Activated T-helper 9 cell treated with anti-CD3 and anti-CD28 coated beads, Interleukin-2, amount 50 U/mL, for 16 hours (primary cell): ENCODE results near the gene SEC14L1.
"Not testable (repeated sequence)": the region's sequence is repeated elsewhere in the genome, so short reads cannot be mapped to it uniquely, and the experiment has no call there.

ENCODE experiments used
- DNase-seq: peaks from one replicate; pipeline ENCODE4 v3.0.0-alpha.2; 2020; ENCODE audit warnings: low read depth

SEC14L1 gene

DNA sequence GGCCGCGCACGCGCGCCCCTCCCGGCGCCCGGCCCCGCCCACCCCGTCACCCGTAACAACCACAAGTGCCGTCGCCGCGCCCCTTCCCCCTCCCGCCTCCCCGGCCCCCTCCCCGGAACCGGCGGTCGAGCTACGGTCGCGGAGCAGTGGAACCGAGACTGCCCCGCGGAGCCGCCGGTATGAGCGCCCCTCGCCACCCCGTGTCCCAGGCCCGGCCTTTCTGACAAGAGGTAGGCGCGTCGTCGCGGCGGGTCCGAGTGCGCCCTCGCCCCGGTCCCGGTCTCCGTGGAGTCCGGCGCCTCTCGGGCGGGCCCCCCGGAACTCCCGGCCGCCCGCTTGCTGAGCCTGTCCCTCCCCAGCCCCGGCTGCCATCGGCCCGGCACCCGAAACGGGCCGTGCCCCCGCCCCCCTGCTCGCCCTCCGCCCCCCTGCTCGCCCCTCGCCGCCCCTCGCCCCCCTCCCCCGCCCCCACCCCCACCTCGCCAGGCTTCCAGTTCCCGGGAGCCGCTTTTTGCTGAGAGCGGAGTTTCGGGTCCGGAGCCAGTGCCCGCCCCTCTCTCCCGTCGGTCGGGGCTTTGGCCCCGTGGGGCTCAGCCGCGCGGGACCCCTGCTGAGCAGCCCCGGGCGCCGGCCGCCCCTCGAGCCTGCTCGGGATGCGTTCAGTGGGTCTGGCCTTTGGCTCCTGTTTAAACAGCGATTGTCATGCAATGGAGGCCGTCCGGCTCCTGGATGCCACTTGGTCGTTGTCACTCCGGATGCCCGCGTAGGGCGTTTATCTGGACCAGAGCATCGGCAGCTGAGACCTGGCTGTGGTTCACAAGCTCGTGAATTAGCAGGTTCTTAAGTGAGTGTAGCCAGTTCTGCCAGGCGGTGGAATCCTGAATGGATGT lies at the start of gene SEC14L1:
Gene SEC14L1, plus strand, starts transcription at position 92 of the 890 bp plus-strand sequence. CDS start 2,628 bp downstream, outside the sequence.
- DNase-seq = no peak

DNA sequence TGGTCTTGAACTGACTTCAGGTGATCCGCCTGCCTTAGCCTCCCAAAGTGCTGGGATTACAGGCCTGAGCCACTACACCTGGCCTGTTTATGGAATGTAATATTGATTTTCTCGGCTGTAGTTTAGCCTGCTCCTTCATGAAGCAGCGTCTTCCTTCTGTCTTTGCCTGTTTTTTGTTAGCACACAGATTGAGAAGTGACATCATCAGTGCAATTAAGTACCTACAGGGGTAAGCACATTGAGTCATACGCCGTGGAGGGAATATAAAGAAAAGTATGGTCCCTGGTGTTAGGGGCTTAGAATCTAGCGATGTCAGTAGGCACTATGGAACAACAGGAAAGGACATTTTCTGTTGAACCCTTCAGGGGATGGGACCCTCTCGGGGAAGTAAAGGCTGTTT lies 48.7 kb upstream of the SEC14L1 start:
- DNase-seq = no peak

DNA sequence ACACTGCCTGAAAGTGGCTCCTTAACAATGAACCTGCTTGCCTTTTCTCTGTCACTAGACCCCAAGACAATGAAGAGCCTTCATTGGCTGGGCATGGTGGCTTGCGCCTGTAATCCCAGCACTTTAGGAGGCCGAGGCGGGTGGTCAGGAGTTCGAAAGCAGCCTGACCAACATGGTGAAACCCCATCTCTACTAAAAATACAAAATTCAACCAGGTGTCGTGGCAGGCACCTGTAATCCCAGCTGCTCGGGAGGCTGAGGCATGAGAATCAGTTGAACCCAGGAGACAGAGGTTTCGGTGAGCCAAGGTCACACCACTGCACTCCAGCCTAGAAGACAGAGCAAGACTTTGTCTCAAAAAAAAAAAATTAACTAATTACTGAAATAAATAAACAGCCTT lies 45.3 kb upstream of the SEC14L1 start:
- no peak for DNase-seq

GRCh38 chr17:77096570-77097214 lies 44.1 kb upstream of the SEC14L1 start:
- no peak for DNase-seq

GRCh38 chr17:77097631-77098180 lies 43.1 kb upstream of the SEC14L1 start:
- no peak for DNase-seq

DNA sequence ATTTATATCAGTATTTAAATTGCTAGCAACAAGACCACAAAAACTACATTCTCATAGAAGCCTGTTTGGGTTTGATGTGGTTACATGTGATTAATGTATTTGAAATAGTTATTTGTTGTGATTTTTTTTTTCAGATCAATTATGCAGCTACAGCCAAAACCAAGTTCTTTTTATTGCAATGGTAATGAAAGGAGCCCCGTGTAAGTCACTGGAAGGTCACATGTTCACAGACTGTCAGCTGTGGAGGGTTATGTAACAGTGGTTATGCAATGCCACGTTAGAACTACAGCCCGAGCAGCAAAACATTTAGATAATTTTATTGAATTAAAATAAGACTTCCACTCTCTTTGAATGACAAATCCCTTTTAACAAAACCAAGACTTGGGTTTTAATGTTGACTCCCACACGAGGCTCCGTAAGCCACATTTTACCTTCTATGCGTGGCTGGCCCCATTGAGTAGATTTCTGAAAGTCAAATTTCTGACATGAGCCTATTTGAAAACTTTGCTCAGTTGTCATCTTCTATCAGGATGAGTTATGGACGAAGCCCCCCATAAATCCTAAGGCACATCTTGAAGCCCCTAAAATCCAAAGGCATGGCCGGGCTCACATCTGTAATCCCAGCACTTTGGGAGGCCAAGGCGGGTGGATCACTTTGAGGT lies 41.8 kb upstream of the SEC14L1 start:
- no peak for DNase-seq

- DNase-seq = no peak
Measured at GRCh38 chr17:77099997-77100396, 40.8 kb upstream of the SEC14L1 start.

- no peak for DNase-seq
Measured at GRCh38 chr17:77101521-77102410, 39.0 kb upstream of the SEC14L1 start.

GRCh38 chr17:77102411-77103134 lies 38.2 kb upstream of the SEC14L1 start:
- not testable (repeated sequence) for DNase-seq

GRCh38 chr17:77105706-77106105 lies 35.1 kb upstream of the SEC14L1 start:
- DNase-seq = no peak

DNA sequence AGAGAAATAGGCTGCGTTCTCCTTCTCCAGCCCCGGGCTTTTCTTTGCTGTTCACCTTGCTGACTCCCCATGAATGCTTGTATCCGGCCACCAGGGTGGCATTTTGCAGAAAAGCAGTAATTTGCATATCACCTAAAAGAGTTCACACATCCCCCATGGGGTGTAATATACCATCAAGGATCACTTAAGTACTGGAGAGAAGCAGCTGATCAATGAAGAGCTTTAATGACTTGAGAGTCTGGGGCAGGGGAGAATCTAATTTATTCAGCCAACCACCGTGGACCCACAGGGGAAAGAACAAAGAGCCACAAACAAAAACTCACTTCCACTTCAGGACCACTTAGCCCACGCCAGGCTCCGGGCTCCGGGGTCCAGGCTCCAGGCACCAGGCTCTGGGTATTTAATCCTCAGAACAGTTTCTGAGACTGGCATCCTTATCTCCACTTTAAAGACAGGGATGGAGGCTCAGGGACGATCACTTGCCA lies 33.9 kb upstream of the SEC14L1 start:
- DNase-seq = no peak

DNA sequence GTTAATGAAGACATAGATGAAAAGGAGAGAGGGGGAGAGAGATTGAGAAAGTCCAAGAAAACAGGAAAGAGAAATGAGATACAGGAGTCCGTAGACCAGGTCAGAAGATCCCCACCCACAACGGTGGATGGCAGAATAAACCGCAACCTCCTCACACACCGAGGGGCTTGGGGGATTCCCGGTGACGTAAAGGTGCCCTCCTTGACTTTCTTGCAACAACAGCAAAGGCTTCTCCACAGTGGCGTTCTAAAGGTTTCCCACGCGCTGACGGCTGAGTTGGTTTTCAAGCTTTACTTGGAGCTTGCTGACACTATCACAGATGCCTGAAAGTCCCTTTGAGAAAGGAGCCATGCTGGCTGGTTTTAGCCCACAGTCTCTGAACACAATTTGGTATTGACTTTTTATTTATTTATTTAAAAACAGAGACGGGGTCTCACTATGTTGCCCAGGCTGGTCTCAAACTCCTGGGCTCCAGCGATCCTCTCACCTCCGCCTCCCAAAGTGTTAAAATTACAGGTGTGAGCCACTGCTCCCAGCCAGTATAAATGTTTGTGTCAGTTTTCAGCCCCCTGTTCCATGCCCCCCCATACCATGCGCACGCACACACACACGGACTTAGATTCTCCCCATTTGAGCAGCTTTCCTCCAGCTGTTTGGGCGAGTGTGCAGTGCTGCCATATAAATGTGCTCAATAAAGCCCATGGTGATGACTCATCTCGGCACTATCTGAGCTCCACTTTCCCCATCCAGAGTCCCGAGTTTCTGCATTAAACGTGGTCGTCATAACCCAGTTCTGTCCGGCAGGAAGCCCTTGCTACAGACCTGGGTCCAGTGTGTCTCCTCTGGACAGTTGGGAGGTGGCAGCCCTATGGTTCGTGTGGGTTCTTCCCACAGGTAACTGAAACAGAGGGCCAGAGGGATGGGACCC lies 33.0 kb upstream of the SEC14L1 start:
- peak; percentile 58 for DNase-seq

DNA sequence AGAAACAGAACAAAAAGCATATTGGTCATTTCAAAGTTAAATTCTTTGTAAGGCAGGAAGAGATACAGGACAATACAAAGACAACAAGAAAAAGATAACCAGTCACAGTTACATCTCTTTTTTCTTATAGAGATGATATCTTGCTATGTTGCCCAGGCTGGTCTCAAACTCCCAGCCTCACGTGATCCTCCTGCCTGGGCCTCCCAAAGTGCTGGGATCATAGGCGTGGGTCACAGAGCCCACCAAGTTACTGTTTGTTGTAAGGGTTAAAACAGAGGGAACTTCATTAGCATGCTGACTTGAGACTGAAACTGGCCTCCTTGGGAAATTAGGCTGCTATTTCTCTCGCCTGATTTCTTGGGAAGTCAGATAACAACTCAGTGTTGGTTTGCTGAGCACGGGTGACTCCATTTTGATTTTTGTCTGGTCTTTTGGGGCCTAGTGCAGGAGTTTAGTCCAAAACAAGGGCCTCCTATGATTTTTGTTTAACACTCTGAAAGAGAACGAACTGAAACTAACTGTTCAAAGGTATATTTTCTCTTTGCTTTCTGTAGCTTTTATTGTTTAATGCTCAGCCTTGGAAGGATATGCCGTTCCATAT lies 31.5 kb upstream of the SEC14L1 start:
- no peak for DNase-seq

DNA sequence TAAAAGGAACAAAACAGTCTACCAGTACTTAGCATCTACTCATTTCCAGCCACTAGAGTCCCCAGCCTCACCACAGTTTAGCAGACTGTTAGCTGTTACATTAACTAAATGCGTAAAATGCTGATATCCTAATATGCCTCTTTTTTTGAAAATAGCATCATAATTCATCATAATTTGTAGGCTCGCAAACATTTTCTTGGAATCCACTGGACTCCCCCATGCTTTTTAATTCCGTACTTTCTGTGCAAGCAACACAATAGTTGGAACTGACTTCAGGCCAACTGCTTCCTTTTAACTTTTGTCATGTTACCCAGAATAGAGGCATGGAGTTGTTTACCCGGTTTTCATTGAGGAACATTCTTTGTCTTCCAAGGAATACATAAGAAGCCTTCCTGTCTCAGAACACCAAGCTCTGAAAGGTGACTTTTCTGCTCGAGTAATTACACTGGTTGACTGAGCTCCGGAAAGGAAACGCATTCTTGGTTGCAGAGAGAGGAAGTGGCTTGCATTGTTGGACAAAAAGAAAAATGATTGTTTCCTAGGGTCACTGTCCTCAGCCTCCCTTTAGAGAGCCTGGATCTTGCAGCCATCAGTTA lies 30.9 kb upstream of the SEC14L1 start:
- no peak for DNase-seq

DNA sequence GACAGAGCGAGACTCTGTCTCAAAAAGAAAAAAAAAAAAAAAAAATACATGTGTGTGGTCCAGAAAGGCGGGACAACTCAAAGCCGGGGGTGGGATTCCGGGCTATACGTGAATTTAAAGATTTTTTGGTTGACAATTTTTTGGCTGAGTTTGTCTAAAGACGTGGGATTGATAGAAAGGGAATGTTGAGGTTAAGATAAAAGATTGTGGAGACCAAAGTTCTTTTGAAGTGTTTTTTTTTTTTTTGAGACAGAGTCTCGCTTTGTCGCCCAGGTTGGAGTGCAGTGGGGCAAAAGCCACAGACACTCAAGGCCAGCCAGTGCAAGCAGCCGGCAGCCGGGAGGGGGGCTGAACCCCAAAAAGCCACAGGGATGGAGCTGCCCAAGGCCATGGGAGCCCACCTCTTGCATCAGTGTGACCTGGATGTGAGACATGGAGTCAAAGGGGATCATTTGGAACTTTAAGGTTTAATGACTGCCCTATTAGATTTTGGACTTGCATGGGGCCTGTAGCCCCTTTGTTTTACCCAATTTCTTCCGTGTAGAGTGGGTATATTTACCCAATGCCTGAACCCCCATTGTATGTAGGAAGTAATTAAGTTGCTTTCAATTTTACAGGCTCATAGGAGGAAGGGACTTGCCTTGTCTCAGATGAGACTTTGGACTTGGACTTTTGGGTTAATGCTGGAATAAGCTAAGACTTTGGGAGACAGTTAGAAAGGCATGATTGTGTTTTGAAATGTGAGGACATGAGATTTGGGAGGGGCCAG lies 29.4 kb upstream of the SEC14L1 start:
- not testable (repeated sequence) for DNase-seq

DNA sequence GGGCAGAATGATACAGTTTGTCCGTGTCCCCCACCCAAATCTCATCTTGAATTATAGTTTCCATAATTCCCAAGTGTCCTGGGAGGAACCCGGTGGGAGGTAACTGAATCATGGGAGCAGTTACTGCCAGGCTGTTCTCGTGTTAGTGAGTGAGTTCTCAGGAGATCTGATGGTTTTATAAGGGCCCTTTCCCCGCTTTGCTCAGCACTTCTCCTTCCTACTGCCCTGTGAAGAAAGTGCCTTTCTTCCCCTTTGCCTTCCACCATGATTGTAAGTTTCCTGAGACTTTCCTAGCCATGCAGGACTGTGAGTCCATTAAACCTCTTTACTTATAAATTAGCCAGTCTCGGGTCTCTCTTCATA lies 28.9 kb upstream of the SEC14L1 start:
- DNase-seq = no peak

- DNase-seq = no peak
Measured at GRCh38 chr17:77115510-77115909, 25.3 kb upstream of the SEC14L1 start.

DNA sequence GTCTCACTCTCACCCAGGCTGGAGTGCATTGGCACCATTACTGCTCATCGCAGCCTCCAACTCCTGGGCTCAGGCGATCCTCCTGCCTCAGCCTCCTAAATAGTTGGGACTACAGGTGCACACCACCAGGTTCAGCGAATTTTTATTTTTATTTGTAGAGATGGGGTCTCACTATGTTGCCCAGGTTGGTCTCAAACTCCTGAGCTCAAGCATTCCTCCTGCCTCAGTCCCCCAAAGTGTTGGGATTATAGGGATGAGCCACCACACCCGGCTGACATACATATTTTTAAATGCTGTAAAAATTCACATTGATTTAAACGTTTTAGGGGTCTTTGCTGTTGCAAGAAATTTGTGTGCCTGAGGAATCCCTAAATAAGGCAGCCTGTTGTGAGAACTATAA lies 24.8 kb upstream of the SEC14L1 start:
- no peak for DNase-seq
